ENCODE measurements around the gene DNAH2. TPM values are rescaled to one million over a fixed set of nuclear protein-coding genes. Genes with fewer than 3 reads are reported as not detected.

DNAH2 gene
- polyA plus RNA-seq, 1 donor from 2014 or later: 2.0 TPM

- no peaks in the 10 kb centered on the region for H3K9me2 ChIP-seq (ENCODE audit: insufficient read depth, low read length)
These were observed 125.7 kb downstream of the DNAH2 start for GRCh38 chr17:7843257-7843535.

GRCh38 chr17:7843536-7844291 is 126.2 kb downstream of the DNAH2 start:
- no peaks in the 10 kb centered on the region for H3K27me3 ChIP-seq (ENCODE audit: insufficient read depth, low read depth, low read length)
- H3K36me3 ChIP-seq (ENCODE audit: insufficient read depth, low read length): no peaks in the 10 kb centered on the region
- peak overlapping the region; percentile 97 for H3K4me2 ChIP-seq (ENCODE audit: low read length)
- H4K20me1 ChIP-seq (ENCODE audit: insufficient read depth): peaks cover 57% of the 10 kb centered on the region
- peak overlapping the region; percentile 92 for H3K9ac ChIP-seq (ENCODE audit: low read length)
- H2AFZ ChIP-seq (ENCODE audit: low read depth, low read length): no peak overlapping the region
- no peaks in the 10 kb centered on the region for H3K9me3 ChIP-seq (ENCODE audit: low read length)
- TF ChIP-seq REST (IDR thresholded peaks at IDR 0.05; ENCODE audit: borderline replicate concordance) (no peak), TAF1 (IDR thresholded peaks at IDR 0.05; ENCODE audit: low read depth) (peak; percentile 25), POLR2AphosphoS5 (IDR thresholded peaks at IDR 0.05) (peak; percentile 8), CTCF (IDR thresholded peaks at IDR 0.05; ENCODE audit: poor library complexity, severe bottlenecking) (no peak)
- no peaks in the 10 kb centered on the region for H3K9me2 ChIP-seq (ENCODE audit: insufficient read depth, low read length)
- peaks cover 4% of the 10 kb centered on the region for H3F3A ChIP-seq (ENCODE audit: insufficient read depth, low read length, poor library complexity, severe bottlenecking)
- H3K27ac ChIP-seq (ENCODE audit: low read length): peak overlapping the region; percentile 94
- peak overlapping the region; percentile 99 for H3K4me3 ChIP-seq (ENCODE audit: low read length)
- H3K79me2 ChIP-seq (replicated peaks; ENCODE audit: insufficient read depth, low read length): peaks cover 68% of the 10 kb centered on the region

More at GRCh38 chr17:7843257-7843535, 125.7 kb downstream of the DNAH2 start:
- peak overlapping the region; percentile 99 for H3K4me3 ChIP-seq (ENCODE audit: low read length)
- H3K4me2 ChIP-seq (ENCODE audit: low read length): peak overlapping the region; percentile 97
- peak overlapping the region; percentile 92 for H3K9ac ChIP-seq (ENCODE audit: low read length)
- H3K79me2 ChIP-seq (replicated peaks; ENCODE audit: insufficient read depth, low read length): peaks cover 72% of the 10 kb centered on the region
- TF ChIP-seq CTCF (IDR thresholded peaks at IDR 0.05; ENCODE audit: poor library complexity, severe bottlenecking) (no peak), TAF1 (IDR thresholded peaks at IDR 0.05; ENCODE audit: low read depth) (peak; percentile 0), MXI1 (conservative IDR thresholded peaks at IDR 0.05; ENCODE audit: poor library complexity, severe bottlenecking) (peak; percentile 24)
- no peaks in the 10 kb centered on the region for H3K9me3 ChIP-seq (ENCODE audit: low read length)
- no peaks in the 10 kb centered on the region for H3K36me3 ChIP-seq (ENCODE audit: insufficient read depth, low read length)
- peaks cover 57% of the 10 kb centered on the region for H4K20me1 ChIP-seq (ENCODE audit: insufficient read depth)
- H3K27me3 ChIP-seq (ENCODE audit: insufficient read depth, low read depth, low read length): no peaks in the 10 kb centered on the region
- no peak overlapping the region for H2AFZ ChIP-seq (ENCODE audit: low read depth, low read length)
- H3F3A ChIP-seq (ENCODE audit: insufficient read depth, low read length, poor library complexity, severe bottlenecking): peaks cover 4% of the 10 kb centered on the region
- H3K27ac ChIP-seq (ENCODE audit: low read length): peak overlapping the region; percentile 94
